Breast epithelium (tissue), 4 donors: Measurements from ENCODE around the gene ATG2A. TPM values are rescaled to one million over a fixed set of nuclear protein-coding genes. Genes with fewer than 3 reads are reported as not detected.

Source experiments
- DNase-seq, 2 donors: peaks; one replicate each; pipeline ENCODE4 v3.0.0-alpha.2; 2019; ENCODE audit warnings: low spot score in 2 of 2
- H3K27ac ChIP-seq, 2 donors: fragments of 200-600 bp; sonication (generic) in 1 of 2; one replicate each; pipeline ENCODE4 v1.5.1; 2016 to 2019; ENCODE audit warnings: mild to moderate bottlenecking in 1 of 2
- H3K27me3 ChIP-seq, 2 donors: fragments of 200-600 bp; sonication (generic) in 1 of 2; one replicate each; pipeline versions ENCODE4 v1.5.1 to v1.6.0; 2017 to 2019; ENCODE audit warnings: control low read depth in 1 of 2, mild to moderate bottlenecking in 1 of 2
- H3K36me3 ChIP-seq: fragments of 200-600 bp; one replicate; pipeline ENCODE4 v1.5.1; 2019
- H3K4me1 ChIP-seq, 2 donors: fragments of 200-600 bp; sonication (generic); one replicate each; pipeline ENCODE4 v1.5.1; 2016 to 2019; ENCODE audit warnings: control low read depth in 1 of 2
- H3K4me3 ChIP-seq, 3 donors: fragments of 200-600 bp; sonication (generic); 1 replicate in 2 of 3; 2 replicates in 1 of 3; pipeline ENCODE4 v1.5.1; 2016 to 2019; ENCODE audit warnings: mild to moderate bottlenecking in 3 of 3, moderate library complexity in 2 of 3
- H3K9me3 ChIP-seq, 2 donors: fragments of 200-600 bp; sonication (generic) in 1 of 2; one replicate each; pipeline ENCODE4 v1.5.1; 2016 to 2019; ENCODE audit warnings: control low read depth in 1 of 2
- CTCF ChIP-seq, 3 donors: fragments of 450-650 bp; IDR thresholded peaks; one replicate each; pipeline ENCODE4 v1.5.1; 2016 to 2017; ENCODE audit warnings: antibody characterized with exemption in 3 of 3, mild to moderate bottlenecking in 3 of 3, moderate library complexity in 3 of 3
- POLR2A ChIP-seq: fragments of 450-650 bp; IDR thresholded peaks from one replicate; pipeline ENCODE4 v1.6.1; 2016; ENCODE audit warnings: antibody characterized with exemption, mild to moderate bottlenecking, moderate library complexity
- POLR2AphosphoS5 ChIP-seq, 3 donors: sonication (generic); formaldehyde crosslinking; IDR thresholded peaks; one replicate each; pipeline ENCODE4 v1.6.1; 2017; ENCODE audit warnings: antibody characterized with exemption in 3 of 3
- intact Hi-C: fragments of 100-400 bp; cut with DNase I; formaldehyde crosslinking; loops from one replicate; pipeline ENCODE4 v1.15.1; 2023; ENCODE audit warnings: low total_unique reads
- total RNA-seq, 3 donors: library from RNA; depleted of rRNA; stranded (reverse); fragments of >200 nt; gene quantifications; one replicate each; pipeline ENCODE4 v1.1.0, GENCODE V29; 2016

ATG2A gene
- total RNA-seq, 3 donors from 2014 or later: 20.0 to 22.1 (median 21.2) TPM

GRCh38 chr11:64859542-64860414 lies 57.2 kb downstream of the ATG2A start:
- Histone ChIP-seq H3K36me3 (no peaks in the 10 kb centered on the region), H3K4me1 (peaks cover 30 to 45% of the 10 kb centered on the region in 2 donors), H3K27me3 (no peaks in the 10 kb centered on the region), H3K27ac (peak overlapping the region; percentile 6 to 25), H3K9me3 (no peaks in the 10 kb centered on the region), H3K4me3 (no peak overlapping the region)
- DNase-seq: no peak
- intact Hi-C loops: loop anchor here (10.0 kb wide), 1 partner anchor 155 kb away; the partner anchor contains the start of gene ARL2
- no peak for TF ChIP-seq POLR2A
- TF ChIP-seq POLR2AphosphoS5 (IDR thresholded peaks at IDR 0.05): no peak
- TF ChIP-seq CTCF (IDR thresholded peaks at IDR 0.05): no peak

- DNase-seq: no peak
Measured at GRCh38 chr11:64858467-64859263, 58.3 kb downstream of the ATG2A start.

GRCh38 chr11:64857485-64857884 lies 59.5 kb downstream of the ATG2A start:
- intact Hi-C loops: loop anchor here (10.0 kb wide), 1 partner anchor 157 kb away; the partner anchor contains the start of gene ARL2
- no peaks in the 10 kb centered on the region for H3K9me3 ChIP-seq
- peaks cover 15 to 29% of the 10 kb centered on the region in 2 donors for H3K4me1 ChIP-seq
- TF ChIP-seq POLR2A: no peak
- TF ChIP-seq POLR2AphosphoS5 (IDR thresholded peaks at IDR 0.05): no peak
- no peak for TF ChIP-seq CTCF (IDR thresholded peaks at IDR 0.05)
- no peaks in the 10 kb centered on the region for H3K27me3 ChIP-seq
- no peak for DNase-seq
- no peaks in the 10 kb centered on the region for H3K36me3 ChIP-seq
- no peak overlapping the region for H3K4me3 ChIP-seq
- H3K27ac ChIP-seq: peak overlapping the region in 1 of 2 donors; percentile 83

More at GRCh38 chr11:64858467-64859263, 58.3 kb downstream of the ATG2A start:
- intact Hi-C loops: loop anchor here (10.0 kb wide), 1 partner anchor 156 kb away; the partner anchor contains the start of gene ARL2
- Histone ChIP-seq H3K27me3 (no peaks in the 10 kb centered on the region), H3K9me3 (no peaks in the 10 kb centered on the region), H3K27ac (peak overlapping the region; percentile 6 to 52), H3K36me3 (no peaks in the 10 kb centered on the region), H3K4me1 (peaks cover 22 to 41% of the 10 kb centered on the region in 2 donors), H3K4me3 (no peak overlapping the region)
- TF ChIP-seq POLR2AphosphoS5 (IDR thresholded peaks at IDR 0.05): no peak
- no peak for TF ChIP-seq CTCF (IDR thresholded peaks at IDR 0.05)
- TF ChIP-seq POLR2A: no peak

GRCh38 chr11:64856382-64857227 lies 60.4 kb downstream of the ATG2A start:
- Histone ChIP-seq H3K4me1 (peaks cover 15 to 25% of the 10 kb centered on the region in 2 donors), H3K36me3 (no peaks in the 10 kb centered on the region), H3K27ac (peak overlapping the region; percentile 83 to 85), H3K9me3 (no peaks in the 10 kb centered on the region), H3K27me3 (no peaks in the 10 kb centered on the region), H3K4me3 (no peak overlapping the region)
- TF ChIP-seq POLR2AphosphoS5 (IDR thresholded peaks at IDR 0.05): peak; percentile 60 to 68 (median 66)
- no peak for TF ChIP-seq CTCF (IDR thresholded peaks at IDR 0.05)
- TF ChIP-seq POLR2A: no peak
- DNase-seq: peak in 1 of 2 donors; percentile 76
- intact Hi-C loops: loop anchor here (10.0 kb wide), 1 partner anchor 158 kb away; the partner anchor contains the start of gene ARL2
